Effector memory CD4-positive, alpha-beta T cell (primary cell): ENCODE measurements around the gene ERCC3.

ENCODE experiments used
- DNase-seq, 3 donors: peaks; one replicate each; pipeline ENCODE4 v3.0.0-alpha.2; 2020
- H3K27ac ChIP-seq: 2 replicates; pipeline ENCODE4 v1.7.0; 2013; ENCODE audit warnings: mild to moderate bottlenecking, low read length, moderate library complexity; ENCODE audit not compliant: insufficient read depth, poor library complexity, severe bottlenecking
- H3K27me3 ChIP-seq: replicated peaks from 2 replicates; pipeline ENCODE4 v1.7.0; 2013; ENCODE audit warnings: mild to moderate bottlenecking, low read length; ENCODE audit not compliant: insufficient read depth, control insufficient read depth, poor library complexity, severe bottlenecking
- H3K36me3 ChIP-seq: 2 replicates; pipeline ENCODE4 v1.7.0; 2013; ENCODE audit warnings: mild to moderate bottlenecking, low read length, moderate library complexity; ENCODE audit not compliant: control insufficient read depth, insufficient read depth
- H3K4me1 ChIP-seq: 2 replicates; pipeline ENCODE4 v1.7.0; 2013; ENCODE audit warnings: low read length, mild to moderate bottlenecking; ENCODE audit not compliant: control insufficient read depth, insufficient read depth, poor library complexity, severe bottlenecking
- H3K4me3 ChIP-seq: 2 replicates; pipeline ENCODE4 v1.7.0; 2013; ENCODE audit warnings: low read length, low read depth, mild to moderate bottlenecking; ENCODE audit not compliant: insufficient read depth, poor library complexity, severe bottlenecking
- H3K9me3 ChIP-seq: 2 replicates; pipeline ENCODE4 v1.7.0; 2013; ENCODE audit warnings: mild to moderate bottlenecking, low read length, moderate library complexity; ENCODE audit not compliant: control insufficient read depth

The ERCC3 gene

DNA sequence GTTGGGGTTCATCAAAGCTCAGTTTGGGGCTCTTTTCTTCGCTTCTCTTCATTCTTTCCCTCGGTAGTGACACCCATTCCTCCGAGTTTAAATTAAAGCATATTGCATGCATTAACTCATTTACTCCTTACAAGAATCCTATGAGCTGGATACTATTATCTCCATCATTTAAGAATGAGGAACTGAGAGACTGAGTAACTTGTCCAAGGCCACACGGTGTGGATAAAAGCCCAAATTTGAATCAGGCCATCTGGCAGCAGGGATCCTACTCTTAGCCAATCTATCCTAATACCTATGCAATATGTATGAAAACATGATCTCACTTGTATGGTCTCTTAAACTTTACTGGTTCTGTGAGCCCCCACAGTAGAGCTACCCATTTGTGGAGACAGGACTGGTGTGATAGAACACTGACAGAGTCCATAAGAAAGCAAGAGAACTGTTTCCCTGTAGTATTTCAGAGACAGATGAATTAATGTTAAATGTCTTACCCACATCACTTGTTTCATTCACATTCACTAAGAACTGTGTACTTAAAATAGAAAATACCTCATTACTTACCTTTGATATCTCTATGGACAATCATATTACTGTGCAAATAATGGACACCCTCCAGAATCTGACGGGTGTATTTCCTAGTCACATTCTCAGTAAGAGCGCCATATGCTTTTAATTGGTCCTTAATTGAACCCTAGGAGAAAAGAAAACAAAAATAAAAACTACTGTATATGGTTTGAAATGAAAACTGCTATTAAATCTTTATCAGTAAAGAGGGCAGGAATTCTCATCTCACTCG, 20.4 kb upstream of the ERCC3 start:
- no peaks in the 10 kb centered on the region for H3K27me3 ChIP-seq
- no peak for DNase-seq
- H3K36me3 ChIP-seq = peaks cover 81% of the 10 kb centered on the region
- no peaks in the 10 kb centered on the region for H3K4me1 ChIP-seq
- H3K4me3 ChIP-seq = no peak overlapping the region
- no peak overlapping the region for H3K27ac ChIP-seq
- H3K9me3 ChIP-seq = no peaks in the 10 kb centered on the region

DNA sequence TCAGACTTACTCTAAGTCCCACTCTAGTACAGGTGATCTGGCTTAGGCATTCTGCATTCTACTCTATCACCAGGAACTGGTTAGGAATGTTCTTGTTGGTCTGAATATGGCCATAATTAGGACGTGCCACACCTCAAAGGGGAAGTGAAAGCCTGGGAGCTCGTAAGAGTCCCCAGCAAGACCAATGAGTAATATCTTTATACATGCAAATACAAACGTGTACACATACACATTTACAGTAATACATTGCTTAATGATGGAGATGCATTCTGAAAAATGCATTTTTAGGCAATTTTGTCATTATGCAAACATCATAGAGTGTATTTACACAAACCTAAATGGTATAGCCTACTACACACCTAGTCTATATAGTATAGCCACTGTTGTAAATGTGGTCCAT, 19.5 kb upstream of the ERCC3 start:
- Histone ChIP-seq H3K4me1 (no peaks in the 10 kb centered on the region), H3K27me3 (no peaks in the 10 kb centered on the region), H3K36me3 (peaks cover 76% of the 10 kb centered on the region), H3K27ac (no peak overlapping the region), H3K4me3 (no peak overlapping the region), H3K9me3 (no peaks in the 10 kb centered on the region)
- DNase-seq = no peak

DNA sequence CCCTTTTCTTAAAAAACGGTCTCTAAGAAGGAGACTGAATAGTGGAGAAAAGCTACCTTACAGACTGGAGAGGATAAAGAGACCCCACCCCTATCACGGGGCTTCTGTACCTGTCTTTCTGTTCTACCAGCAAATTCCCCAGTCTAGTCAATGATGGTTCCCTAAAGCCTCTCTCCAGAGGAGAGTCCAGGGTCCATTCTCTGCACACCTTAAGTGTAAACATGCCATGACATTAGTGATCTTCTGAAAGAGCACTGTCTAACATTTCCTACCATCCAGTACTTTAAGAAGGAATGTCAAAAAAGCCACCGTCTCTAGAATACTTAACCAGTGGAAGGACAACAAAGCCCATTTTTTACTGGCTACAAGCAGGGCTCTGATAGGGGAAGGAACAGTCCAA, 17.0 kb upstream of the ERCC3 start:
- Histone ChIP-seq H3K36me3 (peaks cover 70% of the 10 kb centered on the region), H3K9me3 (no peaks in the 10 kb centered on the region), H3K27ac (no peak overlapping the region), H3K4me1 (no peaks in the 10 kb centered on the region), H3K4me3 (no peak overlapping the region), H3K27me3 (no peaks in the 10 kb centered on the region)
- no peak for DNase-seq

DNA sequence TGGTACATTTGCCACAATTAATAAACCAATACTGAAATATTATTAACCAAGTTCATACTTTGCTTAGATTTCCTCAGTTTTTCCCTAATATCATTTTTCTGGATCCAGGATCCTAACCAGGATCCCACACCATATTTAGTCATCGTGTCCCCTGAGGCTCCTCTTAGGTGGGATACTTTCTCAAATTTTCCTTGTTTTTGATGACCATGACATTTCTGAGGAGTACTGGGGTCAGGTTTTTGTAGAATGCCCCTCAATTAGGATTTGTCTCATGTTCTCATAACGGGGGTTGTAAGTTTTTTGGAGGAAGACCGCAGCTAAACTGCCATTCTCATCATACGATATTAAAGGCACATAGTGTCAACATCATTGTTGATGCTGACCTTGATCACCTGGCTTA, 15.5 kb upstream of the ERCC3 start:
- H3K27me3 ChIP-seq = no peaks in the 10 kb centered on the region
- no peak for DNase-seq
- H3K4me1 ChIP-seq = no peaks in the 10 kb centered on the region
- peaks cover 57% of the 10 kb centered on the region for H3K36me3 ChIP-seq
- H3K27ac ChIP-seq = no peak overlapping the region
- no peaks in the 10 kb centered on the region for H3K9me3 ChIP-seq
- H3K4me3 ChIP-seq = no peak overlapping the region

DNA sequence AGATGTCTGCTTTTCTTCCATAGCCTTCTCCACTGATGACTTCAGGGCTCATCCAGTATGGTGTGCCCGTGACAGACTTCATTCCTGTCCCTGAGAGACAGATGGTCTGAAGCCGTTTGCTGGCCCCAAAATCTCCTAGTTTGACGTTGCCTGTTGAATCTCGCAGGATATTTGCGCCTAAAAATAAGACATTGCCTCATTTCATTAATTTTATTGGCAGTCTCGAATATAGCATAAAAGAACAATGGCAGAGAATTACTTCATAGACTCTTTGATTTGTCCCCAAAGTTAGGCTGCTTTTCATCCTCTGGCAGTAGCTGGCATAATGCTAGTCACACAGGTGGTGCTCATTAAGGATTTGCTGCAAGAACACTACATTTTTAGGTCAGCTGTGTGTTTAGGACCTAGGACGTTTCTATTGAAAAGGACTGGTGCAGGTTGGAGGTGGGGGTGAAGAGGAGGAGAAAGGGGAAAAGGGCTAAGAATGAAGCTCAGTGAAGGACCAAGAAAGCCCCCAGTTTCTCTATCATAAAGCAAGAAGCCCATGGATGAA, 14.7 kb upstream of the ERCC3 start:
- H3K4me3 ChIP-seq = no peak overlapping the region
- H3K4me1 ChIP-seq = no peaks in the 10 kb centered on the region
- no peaks in the 10 kb centered on the region for H3K9me3 ChIP-seq
- H3K27ac ChIP-seq = no peak overlapping the region
- H3K36me3 ChIP-seq = peaks cover 49% of the 10 kb centered on the region
- no peaks in the 10 kb centered on the region for H3K27me3 ChIP-seq
- DNase-seq = no peak

DNA sequence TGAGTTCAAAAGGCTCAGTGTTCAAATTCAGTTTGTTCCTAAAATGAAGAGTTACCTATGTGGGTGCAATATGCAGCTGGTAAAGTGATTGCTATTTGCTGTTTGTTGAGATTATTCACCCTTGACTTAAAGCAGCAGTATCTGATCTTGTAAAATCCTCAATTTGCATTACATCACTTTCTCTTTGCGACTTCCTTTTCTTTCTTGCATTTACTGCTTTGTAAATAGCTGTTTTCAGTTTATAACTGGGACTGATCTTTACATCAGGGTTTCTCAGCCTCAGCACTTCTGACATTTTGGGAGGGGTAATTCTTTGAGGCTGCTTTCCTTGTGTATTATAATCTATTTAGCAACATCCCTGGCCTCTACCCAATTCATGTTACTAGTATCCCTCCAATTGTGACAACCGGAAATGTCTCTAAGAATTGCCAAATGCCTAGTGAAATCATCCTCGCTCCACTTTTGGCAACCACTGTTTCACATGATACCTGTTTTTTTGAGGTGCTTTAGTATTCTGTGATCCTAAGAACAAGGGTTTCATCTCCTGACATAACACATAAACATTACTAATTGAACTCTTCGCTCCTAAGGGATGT, 12.1 kb upstream of the ERCC3 start:
- Histone ChIP-seq H3K9me3 (no peaks in the 10 kb centered on the region), H3K27ac (no peak overlapping the region), H3K36me3 (peaks cover 35% of the 10 kb centered on the region), H3K4me3 (no peak overlapping the region), H3K4me1 (no peaks in the 10 kb centered on the region), H3K27me3 (no peaks in the 10 kb centered on the region)
- no peak for DNase-seq

DNA sequence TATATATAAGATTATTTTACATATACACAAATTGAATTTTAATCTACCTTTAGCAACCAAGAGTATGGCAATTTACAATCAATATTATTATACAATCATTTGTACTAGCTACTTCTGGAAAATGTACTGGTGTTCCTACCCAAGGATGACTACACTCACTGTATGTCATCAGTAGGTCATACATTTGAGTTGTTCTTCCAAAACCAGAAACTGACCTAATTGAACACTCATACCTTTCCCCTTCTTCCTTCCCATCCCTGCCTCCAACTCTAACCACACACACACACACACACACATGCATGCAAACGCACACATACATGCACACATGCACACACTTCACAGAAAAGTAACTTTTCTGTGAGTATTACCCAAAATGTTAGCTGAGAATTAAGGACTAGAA, 8.2 kb upstream of the ERCC3 start:
- no peaks in the 10 kb centered on the region for H3K4me1 ChIP-seq

DNA sequence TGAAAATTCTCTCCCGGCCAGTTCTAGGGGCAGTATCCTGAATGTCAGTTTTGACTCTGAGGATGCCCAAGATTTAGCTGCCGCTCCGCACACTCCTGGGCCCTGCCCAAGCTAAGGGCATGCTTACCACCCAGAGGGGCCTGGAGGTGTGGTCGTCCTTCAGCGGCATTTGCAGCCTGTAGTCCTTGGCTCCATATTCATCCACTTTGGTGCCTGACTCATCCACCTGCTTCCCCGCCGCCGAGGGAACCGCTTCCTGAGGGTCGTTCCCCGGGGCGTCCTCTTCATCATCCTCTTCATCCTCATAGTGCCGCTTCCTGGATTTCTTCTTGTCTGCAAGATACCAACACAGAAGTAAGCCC, 577 bp downstream of the ERCC3 start:
- peak overlapping the region; percentile 98 for H3K4me3 ChIP-seq
- peak overlapping the region; percentile 70 for H3K27ac ChIP-seq
- H3K9me3 ChIP-seq = no peaks in the 10 kb centered on the region
- H3K4me1 ChIP-seq = peaks cover 6% of the 10 kb centered on the region
- H3K27me3 ChIP-seq = no peaks in the 10 kb centered on the region
- no peak for DNase-seq
- peaks cover 38% of the 10 kb centered on the region for H3K36me3 ChIP-seq

More for the DNA sequence above, 8.2 kb upstream of the ERCC3 start:
- H3K4me3 ChIP-seq = no peak overlapping the region
- H3K36me3 ChIP-seq = peaks cover 12% of the 10 kb centered on the region
- no peaks in the 10 kb centered on the region for H3K9me3 ChIP-seq
- DNase-seq = no peak
- H3K27ac ChIP-seq = no peak overlapping the region
- no peaks in the 10 kb centered on the region for H3K27me3 ChIP-seq

DNA sequence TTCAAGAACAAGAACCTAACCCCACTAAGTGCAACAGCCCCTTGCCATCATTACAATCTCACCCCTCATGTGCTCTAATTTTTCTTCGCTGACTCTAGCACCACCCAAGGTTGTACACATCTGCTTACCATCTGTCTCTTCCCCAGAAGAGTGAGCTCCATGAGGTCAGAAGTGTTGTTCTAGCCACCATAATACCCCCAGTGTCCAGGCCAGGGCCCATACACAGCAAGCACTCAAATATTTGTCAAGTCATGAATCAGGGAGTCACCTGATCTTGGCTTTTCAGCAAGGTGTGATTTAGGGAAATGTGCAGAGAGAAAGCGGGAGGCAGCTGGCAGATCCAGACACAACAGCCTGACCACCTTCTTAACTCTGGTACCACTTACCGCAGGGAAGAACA, 5.7 kb downstream of the ERCC3 start:
- Histone ChIP-seq H3K36me3 (peaks cover 78% of the 10 kb centered on the region), H3K4me1 (peaks cover 4% of the 10 kb centered on the region), H3K4me3 (no peak overlapping the region), H3K27ac (no peak overlapping the region), H3K27me3 (no peaks in the 10 kb centered on the region), H3K9me3 (no peaks in the 10 kb centered on the region)
- DNase-seq = no peak

DNA sequence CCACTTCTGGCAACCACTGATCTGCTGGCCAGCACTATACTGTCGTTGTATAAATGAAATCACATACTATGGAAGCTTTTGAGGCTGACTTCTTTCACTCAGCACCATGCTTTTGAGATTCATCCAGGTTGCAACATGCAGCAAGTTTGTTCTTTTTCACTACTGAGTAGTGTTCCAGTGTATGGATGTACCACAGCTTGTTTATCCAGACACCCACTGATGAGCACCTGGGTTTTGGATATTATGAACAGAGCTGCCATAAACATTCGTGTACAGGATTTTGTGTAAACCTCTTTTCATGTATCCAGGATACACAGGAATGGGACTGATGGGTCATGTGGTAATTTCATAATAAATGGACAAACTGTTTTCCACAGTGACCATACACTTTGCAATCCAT, 10.7 kb downstream of the ERCC3 start:
- H3K4me3 ChIP-seq = no peak overlapping the region
- no peak for DNase-seq
- H3K36me3 ChIP-seq = peaks cover 70% of the 10 kb centered on the region
- no peaks in the 10 kb centered on the region for H3K27me3 ChIP-seq
- H3K4me1 ChIP-seq = peaks cover 2% of the 10 kb centered on the region
- no peak overlapping the region for H3K27ac ChIP-seq
- H3K9me3 ChIP-seq = no peaks in the 10 kb centered on the region
